ENCODE results near the gene CCR7.
"Not testable (repeated sequence)": the region's sequence is repeated elsewhere in the genome, so short reads cannot be mapped to it uniquely, and the experiment has no call there.

CCR7 gene

DNA sequence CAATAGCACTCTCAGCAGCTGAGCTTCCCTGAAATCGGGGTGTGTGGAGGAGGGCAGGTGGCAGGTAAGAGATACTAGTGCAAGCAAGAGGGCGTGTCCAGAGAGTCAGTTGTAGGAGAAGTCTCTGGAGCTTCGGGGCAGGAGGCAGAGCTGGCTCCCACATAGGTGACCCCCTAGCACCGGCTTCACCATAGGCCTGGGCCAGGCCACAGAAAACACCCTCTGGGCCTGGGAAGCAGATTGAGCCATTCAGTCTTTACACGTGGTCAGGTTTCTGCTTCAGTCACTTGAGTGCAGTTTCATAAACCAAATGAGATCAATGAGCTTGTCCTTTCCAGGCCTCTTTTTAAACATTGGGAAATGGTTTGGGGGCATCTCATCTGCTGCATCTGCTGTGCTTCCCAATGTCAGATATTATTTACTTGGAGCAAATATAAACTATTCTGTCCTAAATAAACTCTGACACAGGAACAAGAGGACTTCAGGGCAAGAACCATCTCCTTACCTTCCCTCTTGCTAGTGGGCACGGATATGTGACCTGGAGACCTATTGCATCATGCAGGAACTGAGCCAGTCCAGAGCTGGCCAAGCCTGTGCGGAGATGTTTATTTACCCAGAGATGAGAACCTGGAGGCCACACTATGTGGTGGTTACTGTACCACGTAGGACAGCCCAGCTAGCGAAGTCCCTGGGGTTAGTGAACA lies 16.1 kb downstream of the CCR7 start:
- DNase-seq: no peak

DNA sequence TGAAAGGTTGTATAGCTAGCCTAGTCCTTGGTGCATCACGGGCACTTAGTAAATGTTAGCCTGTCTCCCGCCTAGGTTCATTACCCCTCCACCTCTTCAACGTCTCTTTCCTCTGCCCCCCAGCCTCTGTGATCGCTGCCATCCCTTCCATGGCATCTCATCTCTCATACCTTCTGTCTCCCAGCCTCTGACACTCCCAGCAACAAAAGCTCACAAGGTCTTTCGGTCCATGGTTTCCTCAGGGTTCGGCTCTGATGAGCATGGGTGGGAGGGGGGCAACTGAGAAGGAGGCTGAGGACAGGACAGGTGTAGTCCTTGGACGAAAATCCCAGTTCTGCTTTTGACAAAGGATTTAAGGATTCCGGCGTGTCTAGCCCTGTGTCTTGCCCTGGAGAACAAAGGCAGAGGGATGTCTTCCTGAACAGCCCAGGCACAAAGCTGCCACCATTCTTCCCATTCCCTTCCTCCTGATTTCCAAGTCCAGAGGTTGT lies 16.7 kb downstream of the CCR7 start:
- DNase-seq: no peak

DNA sequence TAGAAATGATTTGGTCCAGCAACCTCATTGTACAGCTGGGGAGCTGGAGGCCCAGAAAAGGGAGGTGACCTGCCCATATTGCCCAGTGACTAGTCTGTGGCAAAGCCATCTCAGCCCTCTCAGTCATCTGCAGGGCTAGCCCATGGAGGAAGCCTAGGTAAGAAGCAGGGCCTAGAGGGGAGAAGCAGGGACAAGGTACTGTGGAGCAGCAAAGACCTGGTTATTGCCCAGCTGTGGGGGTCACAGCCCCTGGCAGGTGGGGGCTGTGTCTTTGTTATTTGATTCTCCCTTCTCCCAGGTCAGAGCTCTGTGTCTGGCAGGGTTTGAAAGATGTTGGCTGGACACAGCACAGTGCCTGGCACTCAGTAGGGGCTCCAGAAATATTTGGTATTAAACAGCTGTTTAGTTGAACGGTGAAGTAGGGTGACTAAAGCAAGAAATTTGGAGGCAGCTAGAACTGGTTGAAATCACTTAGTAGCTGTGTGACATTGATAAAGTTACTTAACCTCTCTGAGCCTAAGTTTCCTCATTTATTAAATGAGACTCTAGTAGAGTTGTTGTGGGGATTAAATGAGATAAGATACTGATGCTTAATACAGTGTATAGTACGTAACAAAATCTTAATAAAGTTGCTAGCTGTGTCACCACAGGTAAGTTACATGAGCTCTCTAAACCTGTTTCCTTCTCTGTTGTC lies 17.3 kb downstream of the CCR7 start:
- no peak for DNase-seq

- peak; percentile 68 for DNase-seq
Measured at GRCh38 chr17:40547079-40547784, 18.0 kb downstream of the CCR7 start.

GRCh38 chr17:40546497-40546896 lies 18.8 kb downstream of the CCR7 start:
- DNase-seq: not testable (repeated sequence)

DNA sequence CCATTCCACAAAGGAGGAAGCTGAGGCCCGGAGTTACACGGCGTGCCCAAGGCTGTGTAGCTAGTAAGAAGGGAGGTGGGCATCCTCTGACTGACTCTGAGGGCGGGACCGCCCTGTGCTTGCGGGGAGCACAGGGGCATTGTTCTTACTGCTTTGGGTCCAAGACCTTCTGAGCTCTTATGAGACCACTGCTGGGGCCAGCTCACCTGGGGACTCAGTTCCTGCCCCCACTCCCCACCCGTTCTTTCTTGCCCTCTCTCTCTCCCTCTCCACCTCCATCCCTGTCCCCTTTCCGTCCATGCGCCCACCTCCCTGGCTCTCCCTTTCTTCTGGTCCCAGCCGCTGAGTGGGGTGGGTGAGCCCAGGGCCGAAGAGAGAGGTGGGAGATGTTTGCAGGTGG lies 19.6 kb downstream of the CCR7 start:
- DNase-seq: no peak

DNA sequence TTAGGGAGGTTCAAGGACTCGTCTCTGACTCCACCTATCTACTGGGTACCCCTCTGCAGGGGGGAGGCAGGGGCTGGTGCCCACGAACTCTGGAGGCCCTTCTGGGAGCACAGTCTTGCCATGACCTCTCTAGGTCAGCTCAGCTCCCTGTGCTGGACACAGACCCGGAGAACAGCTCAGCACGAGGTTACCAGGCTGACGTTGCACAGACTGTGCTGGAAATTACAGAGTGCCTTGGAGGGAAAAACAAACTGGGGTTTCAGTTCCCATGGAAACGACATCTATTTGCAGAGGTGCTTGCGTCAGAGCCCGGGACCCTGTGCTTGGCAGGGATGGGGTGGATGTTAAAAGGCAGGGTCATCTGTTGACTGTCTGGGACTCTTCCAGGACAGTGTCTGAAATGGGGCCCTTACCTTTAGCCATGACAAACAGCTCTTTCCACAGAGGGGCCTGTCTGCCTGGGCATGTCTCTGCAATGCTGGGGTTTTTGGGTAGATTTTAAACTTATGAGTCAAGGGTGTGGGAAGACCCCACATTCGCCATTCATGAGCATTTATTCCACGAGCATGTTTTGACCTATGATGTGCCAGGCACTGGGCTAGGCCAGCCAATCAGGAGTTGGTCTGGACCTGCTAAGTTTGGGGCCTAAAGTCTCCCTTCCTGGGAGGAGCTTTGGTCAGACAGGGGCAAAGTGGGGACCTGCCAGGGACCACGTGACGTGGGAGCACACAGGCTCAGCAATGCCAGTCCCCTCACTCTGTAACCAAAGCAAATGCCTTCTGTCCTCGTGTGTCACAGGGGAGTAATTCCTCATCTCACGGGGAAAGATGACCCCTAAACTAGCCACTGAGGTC lies 22.5 kb downstream of the CCR7 start:
- DNase-seq: no peak

DNA sequence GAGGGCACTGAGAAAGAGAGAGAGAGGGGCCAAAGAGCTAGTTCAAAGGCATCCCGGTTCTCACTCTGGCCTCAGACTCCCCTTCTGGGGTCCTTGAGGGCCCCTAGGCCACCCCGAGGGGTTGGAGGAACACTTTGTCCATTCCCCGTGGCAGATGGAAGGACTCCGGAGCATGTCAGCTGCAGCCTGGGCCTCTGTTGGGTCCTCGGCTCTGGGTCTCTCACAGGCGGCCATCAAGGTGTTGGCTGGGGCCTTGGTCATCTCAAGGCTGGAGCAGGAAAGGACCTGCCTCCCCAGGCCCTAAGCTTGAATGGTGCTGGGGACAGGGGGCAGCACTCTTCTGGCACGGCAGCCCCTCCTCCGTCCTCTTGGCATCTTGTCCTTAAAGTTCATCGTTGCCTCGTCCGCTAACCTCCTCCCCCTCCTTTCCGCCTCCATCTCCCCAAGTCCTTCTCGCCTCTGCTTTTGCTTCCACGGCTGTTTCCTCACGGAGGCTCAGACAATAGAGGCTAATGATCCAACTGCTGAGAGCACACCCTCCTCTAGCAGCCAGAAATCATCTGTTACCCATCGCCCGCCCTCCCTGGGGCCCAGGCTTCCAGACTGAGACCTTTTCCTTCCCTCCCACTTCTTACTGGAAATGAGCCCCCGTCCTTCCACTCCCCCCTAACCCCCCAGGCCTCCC lies 23.3 kb downstream of the CCR7 start:
- no peak for DNase-seq

DNA sequence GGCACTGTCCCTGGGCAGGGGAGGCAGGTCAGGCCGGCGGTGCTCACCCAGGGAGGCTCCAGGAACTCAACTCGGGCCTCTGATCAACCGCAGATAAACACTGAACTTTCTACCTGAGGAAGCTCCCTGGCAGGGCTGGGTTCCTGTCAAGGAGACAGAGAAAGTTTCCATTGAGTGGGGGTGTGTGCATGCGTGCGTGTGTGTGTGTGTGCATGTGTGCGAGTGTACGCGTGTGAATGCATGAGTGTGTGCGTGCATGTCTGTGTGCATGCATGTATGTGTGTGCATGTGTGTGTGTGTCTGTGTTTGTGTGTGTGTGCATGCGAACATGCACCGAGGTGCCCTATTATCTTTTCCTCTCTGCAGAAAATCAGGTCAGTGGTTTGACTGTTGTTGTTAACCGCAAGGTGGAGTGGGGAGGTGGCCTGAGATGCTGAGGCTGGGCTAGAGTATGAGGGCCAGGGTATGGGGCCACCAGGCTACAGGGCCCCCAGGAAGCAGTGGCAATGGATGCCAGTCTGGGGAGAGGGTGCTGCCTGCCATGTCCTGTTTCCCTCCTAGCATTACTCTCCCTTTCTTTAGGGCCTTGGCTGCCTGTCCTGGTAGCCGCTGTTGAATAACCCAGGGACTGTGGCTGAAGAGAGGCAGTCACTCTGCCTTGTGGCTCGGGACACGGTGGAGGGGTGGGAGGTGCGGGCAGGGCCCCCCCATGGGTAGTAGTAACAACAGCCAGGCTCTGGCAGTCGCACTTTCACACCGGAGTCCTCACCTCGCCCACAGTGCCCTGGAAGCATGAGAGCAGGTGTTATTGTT lies 24.0 kb downstream of the CCR7 start:
- DNase-seq: no peak

DNA sequence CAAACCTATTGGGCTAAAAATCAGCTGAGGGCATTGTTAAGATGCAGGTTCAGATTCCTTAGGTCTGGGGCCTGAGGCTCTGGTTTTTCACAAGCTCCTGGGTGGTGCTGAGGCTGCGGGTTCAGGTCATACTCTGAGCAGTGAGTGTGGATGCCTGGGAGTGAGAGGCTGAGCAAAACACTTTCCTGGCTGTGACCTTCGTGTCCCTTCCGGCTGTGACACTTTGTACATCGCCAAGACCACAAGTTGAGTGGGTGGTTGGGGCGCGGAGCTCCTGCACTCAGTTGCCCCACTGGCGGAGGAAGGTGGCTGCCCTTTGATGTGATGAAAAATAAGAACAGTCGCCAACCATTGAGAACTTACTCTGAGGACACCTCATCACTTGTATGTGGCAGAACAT lies 24.8 kb downstream of the CCR7 start:
- no peak for DNase-seq

GRCh38 chr17:40539711-40540411 lies 25.4 kb downstream of the CCR7 start:
- DNase-seq: no peak

- no peak for DNase-seq
Measured at GRCh38 chr17:40538936-40539705, 26.2 kb downstream of the CCR7 start.

DNA sequence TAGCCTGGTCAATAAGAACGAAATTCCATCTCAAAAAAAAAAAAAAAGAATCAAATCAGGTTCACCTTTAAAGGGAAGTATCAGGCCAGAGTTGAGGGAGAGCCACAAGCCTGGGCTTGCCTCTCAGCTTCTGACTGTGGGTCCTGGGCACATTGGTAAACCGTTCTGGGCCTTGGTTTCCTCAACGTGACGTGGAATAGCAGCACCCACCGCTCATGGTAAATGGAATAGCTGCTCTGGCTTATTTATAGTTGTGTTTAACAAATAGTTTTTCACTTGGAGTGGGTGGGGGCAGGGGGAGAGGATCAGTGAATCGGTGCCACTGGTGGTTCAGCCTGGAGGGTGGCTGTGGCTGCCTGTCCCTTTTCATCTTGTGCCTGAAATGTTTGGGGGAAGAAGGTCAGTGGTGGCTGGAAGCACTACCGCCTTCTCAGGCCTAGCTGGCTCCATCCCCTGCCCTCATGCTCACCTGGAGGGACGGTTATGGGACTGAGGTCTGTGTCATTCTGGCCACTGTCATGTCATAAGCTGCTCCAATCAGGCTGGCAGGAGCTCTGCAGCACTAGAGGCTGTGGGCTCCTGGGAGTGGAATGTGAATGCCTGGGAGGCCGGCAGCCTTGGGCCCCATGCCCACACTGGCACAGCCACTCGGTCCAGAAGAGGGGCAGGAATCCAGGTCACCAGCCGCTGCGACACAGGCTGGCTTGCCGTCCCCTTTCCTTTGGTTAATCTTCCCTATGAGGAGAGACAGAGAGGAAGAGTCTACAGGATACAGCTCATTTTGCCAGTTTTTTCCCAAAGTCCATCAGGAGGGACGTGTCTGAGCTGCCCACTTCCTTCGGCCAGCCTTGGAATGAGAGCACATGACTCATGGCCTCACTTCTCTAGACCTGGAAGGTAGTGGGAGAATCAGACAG lies 27.0 kb downstream of the CCR7 start:
- no peak for DNase-seq

DNA sequence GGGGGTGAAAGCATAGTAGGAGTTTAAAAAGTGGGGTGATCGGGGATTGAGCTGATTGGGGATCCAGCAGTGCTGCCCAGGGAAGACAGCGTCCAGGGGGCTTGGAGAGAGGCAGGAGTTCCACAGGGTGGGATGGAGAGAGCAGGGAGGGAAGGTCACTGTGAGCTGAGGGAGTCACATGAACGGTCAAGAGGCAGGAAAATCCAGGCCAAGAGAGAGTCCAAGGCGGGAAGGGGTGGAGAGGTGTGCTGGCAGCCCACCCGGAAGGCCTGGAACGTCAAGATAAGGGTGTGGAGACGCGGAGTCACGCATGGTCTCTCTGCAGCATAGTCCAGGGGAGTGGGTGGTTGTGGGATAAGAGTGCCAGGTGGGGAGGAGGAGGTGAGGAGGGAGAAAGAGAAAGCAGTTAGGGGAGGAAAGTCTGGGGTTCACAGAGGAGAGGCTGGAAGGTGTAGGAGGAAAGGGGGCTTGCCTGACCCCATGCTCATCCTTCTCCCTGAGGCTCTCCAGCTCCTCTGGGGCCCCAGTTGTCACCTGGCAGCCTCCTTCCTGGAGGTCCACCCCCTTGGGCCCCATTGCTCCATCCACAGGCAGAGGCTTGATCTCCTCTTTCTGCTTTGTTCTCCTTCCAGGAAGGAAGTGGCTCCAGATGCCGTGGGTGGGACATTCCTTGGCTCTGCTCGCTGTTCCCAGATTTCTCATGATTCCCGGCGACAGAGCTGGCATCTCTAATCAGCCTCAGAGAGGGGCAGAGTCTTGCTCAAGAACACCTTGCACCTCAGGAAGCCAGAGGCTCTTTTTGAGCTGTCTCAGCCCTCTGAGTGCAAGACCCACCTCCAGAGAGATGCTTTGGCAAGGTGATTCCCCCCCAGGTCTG lies 28.7 kb downstream of the CCR7 start:
- no peak for DNase-seq

- no peak for DNase-seq
Measured at GRCh38 chr17:40535924-40536294, 29.4 kb downstream of the CCR7 start.

GRCh38 chr17:40535438-40535837 lies 29.8 kb downstream of the CCR7 start:
- no peak for DNase-seq

- DNase-seq: no peak
Measured at GRCh38 chr17:40534371-40535189, 30.7 kb downstream of the CCR7 start.
